ENCODE measurements around the gene PDAP1. TPM values are rescaled to one million over a fixed set of nuclear protein-coding genes. Genes with fewer than 3 reads are reported as not detected.

The PDAP1 gene
- total and polyA plus RNA-seq, 2 of the 8 experiments (the other 6 are each of a cell fraction or from before 2014, with no cell fraction given): 26.6 to 169 TPM

DNA sequence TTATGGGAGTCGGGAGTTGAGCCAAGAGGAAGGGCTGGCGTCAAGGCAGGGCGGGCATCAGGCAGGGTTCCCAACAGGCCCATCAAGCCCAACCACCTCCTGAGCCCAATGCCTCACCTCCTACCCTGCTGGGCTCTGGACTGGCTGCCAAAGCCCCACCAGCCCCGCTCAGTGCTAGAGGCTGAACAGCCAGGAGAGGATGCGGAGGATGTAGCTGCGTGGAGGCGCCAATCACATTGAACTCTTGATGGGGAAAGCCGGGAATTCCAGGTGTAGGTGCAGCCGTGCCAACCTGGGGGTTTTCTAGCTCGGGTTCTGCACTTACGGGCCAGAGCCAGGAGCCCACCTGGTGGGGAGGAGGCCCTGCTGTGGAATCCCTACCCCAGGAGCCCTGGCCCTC, 44.7 kb upstream of the PDAP1 start:
- Histone ChIP-seq H4K91ac (replicated peaks; ENCODE audit: insufficient read length, low read length) (no peak overlapping the region), H2AK5ac (ENCODE audit: low read depth, low read length) (no peak overlapping the region), H3K56ac (replicated peaks; ENCODE audit: insufficient read length, low read depth, low read length) (no peak overlapping the region), H3K9me3 (ENCODE audit: insufficient read depth in 2 of 2, low read depth in 1 of 2, low read length in 1 of 2) (no peaks in the 10 kb centered on the region), H3K23ac (ENCODE audit: insufficient read length) (no peak overlapping the region), H3K14ac (ENCODE audit: insufficient read length) (no peak overlapping the region), H3K27ac (ENCODE audit: low read depth, low read length) (no peak overlapping the region), H2BK12ac (ENCODE audit: low read depth, low read length) (no peak overlapping the region), H3K9ac (replicated peaks in 1 of 4; ENCODE audit: extremely low read depth in 1 of 4, low read depth in 3 of 4, low read length in 3 of 4) (no peak overlapping the region), H4K20me1 (replicated peaks in 1 of 2; ENCODE audit: control insufficient read depth in 1 of 2, insufficient read depth in 2 of 2, low read length in 2 of 2) (peaks cover 15 to 32% of the 10 kb centered on the region in 2 experiments), H2BK20ac (ENCODE audit: low read length) (no peak overlapping the region), H3K23me2 (ENCODE audit: low read depth, low read length) (no peaks in the 10 kb centered on the region), H3K36me3 (ENCODE audit: control insufficient read depth in 2 of 4, insufficient read depth in 4 of 4, low read length in 3 of 4) (peaks cover 35 to 87% (median 73%) of the 10 kb centered on the region in 4 experiments), H3K79me2 (ENCODE audit: control insufficient read depth in 1 of 2, insufficient read depth in 2 of 2, low read length in 2 of 2) (no peaks in the 10 kb centered on the region), H2BK5ac (ENCODE audit: low read depth, low read length) (no peak overlapping the region), H2AFZ (ENCODE audit: low read length) (no peak overlapping the region), H3K18ac (ENCODE audit: extremely low read depth, low read length) (no peak overlapping the region), H3K4ac (replicated peaks; ENCODE audit: insufficient read length, low read depth, low read length) (no peak overlapping the region), H3K4me1 (replicated peaks in 1 of 4; ENCODE audit: control insufficient read depth in 3 of 4, insufficient read depth in 4 of 4, low read length in 3 of 4) (no peaks in the 10 kb centered on the region; a peak in 1 of 7 replicates), H3K4me3 (ENCODE audit: extremely low read depth in 1 of 4, insufficient read depth in 2 of 4, low read depth in 3 of 4, low read length in 4 of 4) (no peak overlapping the region), H3K27me3 (replicated peaks in 1 of 4; ENCODE audit: control insufficient read depth in 3 of 4, extremely low read depth in 1 of 4, insufficient read depth in 3 of 4, low read length in 3 of 4) (no peaks in the 10 kb centered on the region), H4K5ac (ENCODE audit: insufficient read length, low read depth, low read length) (no peak overlapping the region), H2BK120ac (replicated peaks; ENCODE audit: low read depth, low read length) (no peak overlapping the region), H4K8ac (ENCODE audit: extremely low read depth, insufficient read depth, low read length) (peak overlapping the region; percentile 18; the same call in 1 of the 2 replicates), H3K4me2 (ENCODE audit: insufficient read depth in 1 of 2, low read depth in 2 of 2, low read length in 2 of 2) (no peak overlapping the region), H2BK15ac (ENCODE audit: low read length) (no peak overlapping the region), H3K79me1 (ENCODE audit: low read depth, low read length) (no peaks in the 10 kb centered on the region)
- FAIRE-seq (no peak), DNase-seq (ENCODE audit: low read depth in 1 of 2, low spot score in 2 of 2) (no peak)
- CTCF ChIA-PET (ENCODE audit: partially characterized antibody): no interaction called here
- POLR2A ChIA-PET (ENCODE audit: partially characterized antibody): interaction anchor here (0.8 to 7.3 kb wide), 4 partner anchors 9 to 47 kb away, joined by 3 to 100 read pairs (median 3); partner anchors contain the start of genes ATP5MF and ZNF394
- 98% methylated on average over 8 of the region's 11 CpGs; no CpG with 5 or more reads in 1 of the 2 experiments for WGBS, 2 experiments (ENCODE audit: extremely low coverage in 1 of 2, insufficient coverage in 1 of 2, insufficient read length in 1 of 2, insufficient replicate concordance in 2 of 2, low coverage in 1 of 2, low lambda C conversion rate in 2 of 2, missing lambda C conversion rate in 1 of 2)
- TF ChIP-seq SIN3A (conservative IDR thresholded peaks at IDR 0.05 in 1 of 2, IDR thresholded peaks at IDR 0.05 in 1 of 2; ENCODE audit: low read depth in 1 of 2, low read length in 2 of 2): no peak
- TF ChIP-seq HDAC6 (IDR thresholded peaks at IDR 0.05; ENCODE audit: low read depth, low read length): no peak
- no peak for TF ChIP-seq TAF7 (optimal IDR thresholded peaks at IDR 0.05; ENCODE audit: borderline replicate concordance, low read depth, low read length)
- no peak for TF ChIP-seq JUND (IDR thresholded peaks at IDR 0.05; ENCODE audit: low read length)
- TF ChIP-seq MAX (IDR thresholded peaks at IDR 0.05): no peak
- TF ChIP-seq CTCF (IDR thresholded peaks at IDR 0.05; ENCODE audit: control extremely low read depth in 1 of 3, insufficient read depth in 1 of 3, low read depth in 1 of 3, low read length in 3 of 3): no peak
- TF ChIP-seq SP2 (IDR thresholded peaks at IDR 0.05; ENCODE audit: low read length): no peak
- TF ChIP-seq ATF3 (IDR thresholded peaks at IDR 0.05; ENCODE audit: insufficient read depth, low read depth, low read length): no peak
- no peak for TF ChIP-seq GABPA (IDR thresholded peaks at IDR 0.05; ENCODE audit: borderline replicate concordance, insufficient read depth, low read length)
- no peak for TF ChIP-seq BCL11A (IDR thresholded peaks at IDR 0.05; ENCODE audit: low read depth in 2 of 2, low read length in 2 of 2)
